DMS79 treated with DMSO at 0.1 percent for 48 hours (cell line): Measurements from ENCODE around the gene ZFP36L1.

ENCODE experiments used
- DNase-seq: peaks from one replicate; lab custom pipeline; 2025; lab: John Stamatoyannopoulos, UW

The ZFP36L1 gene

DNA sequence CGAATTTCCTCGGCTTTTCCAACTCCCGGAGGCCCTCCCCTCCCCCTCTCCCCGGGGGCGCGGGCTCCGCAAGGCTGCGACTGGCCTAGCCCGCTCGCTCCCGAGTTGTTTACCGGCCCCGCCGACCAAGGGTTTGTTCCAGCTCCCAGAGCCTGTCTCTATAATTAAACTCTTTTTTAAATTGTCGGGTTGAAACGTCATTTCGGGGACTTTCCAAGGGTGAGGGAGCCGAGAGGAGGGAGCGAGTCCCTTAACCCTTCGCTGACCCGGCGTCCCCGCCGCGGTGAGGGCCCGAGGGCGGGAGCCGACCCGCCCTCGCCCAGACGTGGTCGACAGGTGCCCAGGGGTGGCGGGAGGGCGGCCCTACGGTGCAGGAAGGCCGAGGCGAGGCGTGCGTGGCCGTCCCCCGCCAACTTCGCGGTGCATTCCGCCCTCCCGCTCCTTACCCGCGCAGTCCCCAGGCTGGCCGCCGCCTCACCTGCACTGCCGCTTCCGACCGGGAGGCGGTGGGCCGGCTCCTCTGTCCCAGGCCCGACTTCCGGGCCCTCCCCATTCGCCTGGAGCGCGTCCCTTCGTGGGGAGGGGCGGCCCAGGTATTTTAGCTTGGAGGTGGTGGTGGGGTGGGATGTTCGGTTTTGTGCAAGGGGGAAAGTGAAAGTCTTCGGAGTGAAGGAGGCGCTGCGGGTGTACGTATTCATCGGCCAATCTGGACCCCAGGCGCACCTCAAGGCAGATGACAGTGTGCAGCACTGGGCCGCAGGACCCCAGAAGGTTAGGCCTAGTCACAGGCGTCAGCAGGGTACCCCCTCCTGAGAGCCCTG is 2.9 kb upstream of the ZFP36L1 start:
- DNase-seq, result peak; percentile 74

DNA sequence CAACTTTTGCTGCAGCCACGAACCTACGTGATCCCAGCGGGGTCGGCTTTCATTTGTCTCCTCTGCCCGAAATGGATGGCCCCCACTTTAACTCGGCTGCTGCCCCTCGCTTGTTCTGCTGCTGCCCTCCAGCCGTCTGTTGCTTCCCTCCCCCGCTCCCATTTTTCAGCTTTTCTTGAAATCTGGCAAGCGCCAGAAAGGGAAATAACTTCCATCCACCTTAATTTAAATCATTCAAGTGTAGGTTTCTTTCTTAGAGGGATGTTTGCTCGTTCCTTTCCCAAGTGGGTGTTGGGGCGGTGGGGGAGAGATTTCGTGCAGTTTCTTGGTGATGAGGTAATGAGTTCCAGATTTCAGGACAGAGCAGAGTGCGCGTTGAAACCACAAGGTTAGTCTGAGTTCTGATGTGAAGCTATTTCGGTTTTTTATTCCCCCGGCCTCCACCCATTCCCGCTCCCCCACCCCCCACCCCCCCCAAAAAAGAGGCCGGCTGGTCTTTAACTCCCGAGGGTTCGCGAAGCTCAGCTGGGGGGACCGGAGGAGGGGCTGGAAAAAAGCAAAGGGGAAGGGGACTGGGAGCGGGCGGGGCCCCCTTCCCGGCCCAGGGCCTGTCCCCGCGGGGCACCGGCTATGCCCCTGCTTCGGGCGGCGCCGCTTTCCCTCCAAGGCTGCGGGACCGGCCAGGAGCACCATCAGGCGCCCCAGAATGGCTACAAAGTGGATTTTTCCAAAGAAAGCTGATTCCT is 2.2 kb upstream of the ZFP36L1 start:
- peak; percentile 68 for DNase-seq

DNA sequence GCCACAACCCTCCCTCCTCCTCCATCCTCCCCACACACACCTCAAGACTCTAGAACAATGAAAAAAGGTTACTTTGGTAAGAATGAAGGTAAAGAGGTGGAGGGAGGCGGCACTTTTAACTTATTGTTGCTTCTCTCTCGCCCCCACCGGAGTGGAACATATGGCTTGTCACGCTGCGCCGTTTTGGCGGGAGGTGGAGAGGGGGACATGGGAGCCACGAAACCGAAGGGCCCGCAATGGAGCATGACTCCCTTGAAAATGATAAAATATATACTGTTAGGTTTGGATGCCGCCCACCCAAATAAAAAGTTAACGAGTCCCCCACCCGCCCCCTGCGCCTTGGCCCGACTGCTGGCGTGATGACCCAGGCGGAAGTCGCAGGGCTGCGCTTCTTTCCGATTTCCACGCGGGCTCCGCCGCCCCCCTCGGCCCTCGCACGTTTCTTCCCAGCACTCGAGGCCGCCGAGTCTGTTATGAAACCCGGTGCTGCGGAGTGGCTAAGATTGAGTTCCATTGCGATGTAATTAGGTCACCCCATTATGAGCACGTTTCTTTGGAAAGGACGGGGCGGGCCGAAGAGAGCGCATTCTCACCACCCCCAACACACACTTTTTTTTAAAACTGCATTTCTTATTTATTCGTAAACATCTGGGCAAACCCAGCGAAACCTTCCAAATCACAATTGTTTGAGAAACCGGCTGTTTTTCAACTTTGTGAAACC is 1.4 kb upstream of the ZFP36L1 start:
- peak; percentile 68 for DNase-seq

DNA sequence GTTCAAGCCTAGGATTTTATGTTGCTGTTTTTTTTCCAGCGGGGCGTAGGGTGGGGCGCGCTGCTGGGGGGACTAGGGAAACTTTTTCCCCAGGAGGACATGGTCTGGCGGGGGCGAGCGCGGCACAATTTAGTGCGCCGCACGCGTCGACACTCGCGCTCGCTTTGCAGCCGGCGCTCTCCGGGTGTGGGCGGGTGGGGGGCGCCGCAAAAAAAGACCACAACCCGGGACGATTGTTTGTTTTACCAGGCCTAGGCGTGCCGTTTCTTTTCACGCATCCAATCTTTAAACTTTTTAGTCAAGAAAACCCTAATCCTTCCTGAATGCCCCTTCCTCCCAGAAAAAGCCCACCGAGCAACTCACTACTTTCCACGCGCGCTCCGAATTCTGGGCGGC is 865 bp upstream of the ZFP36L1 start:
- DNase-seq, result no peak

DNA sequence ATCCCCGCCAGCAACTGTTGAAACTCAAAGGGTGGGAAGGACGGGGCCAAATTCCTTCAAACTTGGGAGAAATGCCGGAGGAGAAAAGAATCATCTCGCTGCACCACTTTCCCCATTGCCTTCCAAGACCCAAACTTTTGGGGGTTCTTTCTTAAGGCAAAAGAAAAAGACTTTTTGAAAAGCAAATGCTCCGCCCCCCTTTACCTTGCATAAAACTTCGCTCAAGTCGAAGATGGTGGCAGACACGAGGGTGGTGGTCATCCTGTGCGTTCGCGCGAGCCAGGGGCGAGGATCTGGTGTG is 239 bp downstream of the ZFP36L1 start:
- DNase-seq, result no peak

DNA sequence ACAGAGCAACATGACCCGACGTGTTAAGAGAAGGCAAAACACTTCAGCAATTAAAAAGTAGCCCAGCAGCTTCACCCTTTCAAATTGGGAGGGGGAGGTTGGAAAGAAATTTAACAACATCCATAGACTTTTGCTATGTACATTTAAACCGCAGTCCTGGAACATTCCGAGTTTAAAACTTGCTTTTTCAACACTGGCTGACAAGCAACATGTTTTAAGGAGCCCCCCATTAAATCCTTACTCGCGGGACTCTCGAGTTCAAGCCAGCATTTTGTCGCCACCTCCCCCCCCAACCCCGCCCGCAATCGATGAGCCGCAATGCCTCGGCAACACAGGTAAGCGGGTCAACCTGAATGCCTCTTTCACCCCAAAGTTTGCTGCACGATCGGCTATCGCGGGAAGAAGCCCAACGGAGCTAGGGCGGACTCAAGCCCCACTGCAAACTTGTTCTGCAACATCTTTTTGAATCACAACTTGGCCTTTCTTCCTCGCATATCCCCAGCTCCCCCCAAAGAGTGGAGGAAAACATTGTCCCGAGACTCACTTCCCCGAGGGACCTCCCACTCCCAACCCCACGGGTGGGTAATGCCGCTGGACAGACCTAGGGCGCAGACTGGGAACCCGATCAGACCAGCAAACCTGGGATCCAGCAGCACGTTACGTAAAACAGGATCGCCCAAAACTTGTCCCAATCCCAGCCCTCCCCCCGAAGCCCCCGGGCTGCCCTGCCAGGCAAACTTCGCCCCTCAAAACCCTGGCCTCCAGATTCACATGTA is 777 bp downstream of the ZFP36L1 start:
- peak; percentile 60 for DNase-seq

DNA sequence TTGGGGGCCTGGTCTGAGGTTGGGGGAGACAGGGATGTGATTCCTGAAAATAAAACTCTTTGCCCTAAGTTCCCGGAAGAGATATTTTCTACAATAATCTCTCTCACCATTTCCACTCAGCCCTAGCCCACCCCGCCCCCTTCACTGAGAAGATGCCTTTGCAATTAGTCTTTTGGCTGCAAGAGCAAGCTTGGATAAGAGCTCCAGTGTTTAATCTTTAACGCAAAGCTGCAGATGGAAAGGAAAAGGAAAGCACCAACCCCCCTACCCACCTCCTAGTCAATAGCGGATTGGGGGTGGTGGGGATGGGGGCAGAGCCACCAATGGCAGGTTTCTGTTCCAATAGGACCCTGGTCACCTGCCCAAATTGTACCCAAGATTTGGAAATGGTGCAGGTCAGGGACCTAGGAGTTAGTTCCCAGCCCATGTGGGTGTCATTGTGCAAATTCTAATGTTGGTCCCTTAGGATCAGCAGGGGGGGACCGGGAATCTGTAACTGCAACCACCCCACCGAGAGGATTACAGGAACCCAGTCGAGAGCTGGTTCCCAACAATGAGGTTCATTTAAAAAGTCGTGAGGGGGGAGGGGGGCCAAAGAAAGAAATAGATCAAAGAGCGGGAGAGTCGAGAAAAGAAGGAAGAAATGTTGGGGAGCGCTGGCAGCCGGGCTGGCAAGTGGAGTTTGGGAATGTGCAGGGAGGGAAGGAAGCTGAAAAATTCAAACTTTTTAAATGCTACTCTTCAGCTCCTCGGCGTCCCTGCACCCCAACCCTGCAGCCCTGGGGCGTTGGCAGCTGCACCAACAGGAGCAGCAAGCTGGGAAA is 1.6 kb downstream of the ZFP36L1 start:
- DNase-seq, result peak; percentile 13

DNA sequence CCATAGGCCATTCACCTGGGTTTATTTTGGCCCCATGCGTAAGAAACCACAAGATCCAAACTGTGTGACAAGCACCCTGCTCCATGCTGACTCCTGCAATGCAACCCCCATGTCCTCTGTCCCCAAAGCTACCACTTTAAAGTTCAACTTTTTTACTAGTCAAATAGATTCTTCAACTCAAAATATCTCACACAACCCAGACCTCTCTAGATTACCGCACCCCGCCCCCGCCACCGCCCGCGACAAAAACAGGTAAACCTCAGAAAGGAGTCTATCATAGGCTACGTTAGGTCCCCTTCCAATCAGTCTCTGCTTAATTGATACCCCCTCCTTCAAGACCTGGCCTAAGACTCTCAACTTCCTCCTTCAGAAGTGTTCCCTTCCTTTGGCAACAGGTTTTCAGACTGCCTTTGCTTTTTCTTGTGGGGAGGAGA is 2.2 kb downstream of the ZFP36L1 start:
- DNase-seq, result no peak

DNA sequence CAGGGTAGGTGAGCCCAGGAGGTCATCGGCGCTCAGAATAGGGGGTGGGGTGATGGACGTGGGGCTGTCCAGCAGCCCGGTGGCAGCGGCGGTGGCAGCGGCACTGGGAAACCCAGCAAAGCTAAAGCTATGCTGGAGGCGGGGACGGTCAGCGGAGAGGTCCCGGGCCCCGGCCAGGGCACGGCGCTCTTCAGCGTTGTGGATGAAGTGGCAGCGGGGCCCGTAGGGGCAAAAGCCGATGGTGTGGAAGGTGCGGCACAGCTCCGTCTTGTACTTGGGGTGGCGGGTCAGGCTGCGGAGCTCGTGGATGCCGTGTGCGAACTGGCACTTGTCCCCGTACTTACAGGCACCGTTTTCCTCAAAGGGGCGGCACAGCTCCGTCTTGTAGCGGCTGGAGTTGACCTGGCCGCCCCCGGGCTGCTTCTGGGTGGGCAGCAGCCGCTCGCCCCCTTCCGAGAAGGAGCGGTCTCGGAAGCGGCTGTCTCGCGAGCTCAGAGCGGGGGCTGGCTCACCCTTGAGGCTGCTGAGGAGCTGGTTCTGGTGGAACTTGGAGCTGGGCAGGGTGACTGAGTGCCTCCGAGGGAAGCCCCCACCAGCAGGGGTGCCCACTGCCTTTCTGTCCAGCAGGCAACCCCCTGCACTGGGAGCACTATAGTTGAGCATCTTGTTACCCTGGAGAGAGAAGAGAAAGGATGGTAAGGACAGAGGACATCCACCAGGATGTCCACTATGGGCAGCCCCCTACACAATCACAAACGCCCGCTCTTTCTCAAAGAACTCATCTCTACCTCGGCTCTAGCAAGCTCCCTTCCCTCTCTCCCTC is 2.8 kb downstream of the ZFP36L1 start:
- DNase-seq, result no peak

DNA sequence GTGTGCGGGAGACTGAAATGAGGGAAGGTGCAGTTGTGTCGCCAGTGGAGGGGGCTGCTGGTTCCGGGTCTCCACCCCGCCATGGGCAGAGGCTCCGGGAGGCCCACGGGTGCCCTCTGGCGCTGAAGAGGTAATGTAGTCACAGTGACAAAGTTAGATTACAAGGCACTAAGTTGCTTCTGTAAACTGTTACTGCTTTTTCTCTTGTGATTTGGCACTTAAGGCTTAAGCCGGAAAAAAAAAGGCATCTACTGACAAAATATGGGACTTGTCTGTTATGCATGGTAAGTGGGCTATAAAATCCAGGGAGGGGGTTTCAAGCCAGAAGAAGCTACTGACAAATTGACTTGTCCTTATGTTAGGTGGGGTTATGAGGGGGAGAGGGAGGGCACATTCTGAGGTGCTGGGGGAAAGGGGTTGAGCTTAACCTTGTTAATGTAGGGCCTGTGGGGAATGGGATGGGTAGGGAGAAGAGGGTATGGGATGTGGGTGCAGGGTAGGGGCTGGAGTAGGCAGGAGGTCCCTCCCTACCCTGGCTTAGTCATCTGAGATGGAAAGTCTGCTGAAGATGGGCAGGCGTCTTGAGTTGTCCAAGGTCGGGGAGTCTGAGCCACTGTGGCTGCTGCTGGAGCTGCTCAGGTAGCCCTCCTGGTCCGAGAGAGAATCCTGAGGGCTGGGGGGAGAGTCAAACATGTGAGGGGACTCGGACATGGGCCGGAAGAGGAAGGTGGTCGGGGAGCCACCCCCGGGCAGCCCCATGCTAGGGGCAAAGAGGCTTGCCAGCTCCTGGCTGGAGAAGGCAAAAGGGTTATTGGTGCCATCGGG is 3.7 kb downstream of the ZFP36L1 start:
- no peak for DNase-seq

DNA sequence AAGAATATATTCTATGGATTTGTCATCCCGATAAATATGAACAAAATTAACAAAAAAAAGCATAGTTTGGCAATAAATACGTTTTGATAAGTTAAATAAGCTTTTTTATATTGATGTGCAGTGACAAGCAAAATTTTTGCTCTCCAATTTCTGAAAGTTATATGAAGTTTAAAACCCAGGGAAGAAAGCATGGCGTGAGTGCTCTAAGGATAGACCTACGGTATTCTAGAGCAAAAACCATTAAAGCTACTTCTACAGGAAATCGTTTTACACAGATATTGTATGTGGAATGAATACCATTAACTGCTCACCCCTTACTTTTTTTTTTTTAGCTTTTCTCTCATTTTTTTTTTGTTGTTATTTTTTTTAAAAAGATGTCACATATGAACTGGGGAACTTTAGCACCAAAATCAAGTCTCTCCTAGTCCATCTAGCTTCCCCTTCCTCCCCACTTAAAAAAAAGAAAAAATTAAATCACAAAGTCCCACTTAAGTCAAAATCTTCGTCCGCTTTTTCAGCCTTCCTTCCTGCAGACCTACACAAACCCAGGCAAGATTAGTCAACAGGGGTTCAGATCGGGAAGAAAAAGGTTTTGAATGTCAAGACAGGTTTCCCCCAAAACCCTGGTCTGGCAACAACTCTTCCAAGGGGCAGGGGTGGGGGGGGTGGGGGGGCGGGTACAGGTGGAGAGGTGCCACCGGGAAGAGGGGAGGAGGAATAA is 4.4 kb downstream of the ZFP36L1 start:
- DNase-seq, result no peak

DNA sequence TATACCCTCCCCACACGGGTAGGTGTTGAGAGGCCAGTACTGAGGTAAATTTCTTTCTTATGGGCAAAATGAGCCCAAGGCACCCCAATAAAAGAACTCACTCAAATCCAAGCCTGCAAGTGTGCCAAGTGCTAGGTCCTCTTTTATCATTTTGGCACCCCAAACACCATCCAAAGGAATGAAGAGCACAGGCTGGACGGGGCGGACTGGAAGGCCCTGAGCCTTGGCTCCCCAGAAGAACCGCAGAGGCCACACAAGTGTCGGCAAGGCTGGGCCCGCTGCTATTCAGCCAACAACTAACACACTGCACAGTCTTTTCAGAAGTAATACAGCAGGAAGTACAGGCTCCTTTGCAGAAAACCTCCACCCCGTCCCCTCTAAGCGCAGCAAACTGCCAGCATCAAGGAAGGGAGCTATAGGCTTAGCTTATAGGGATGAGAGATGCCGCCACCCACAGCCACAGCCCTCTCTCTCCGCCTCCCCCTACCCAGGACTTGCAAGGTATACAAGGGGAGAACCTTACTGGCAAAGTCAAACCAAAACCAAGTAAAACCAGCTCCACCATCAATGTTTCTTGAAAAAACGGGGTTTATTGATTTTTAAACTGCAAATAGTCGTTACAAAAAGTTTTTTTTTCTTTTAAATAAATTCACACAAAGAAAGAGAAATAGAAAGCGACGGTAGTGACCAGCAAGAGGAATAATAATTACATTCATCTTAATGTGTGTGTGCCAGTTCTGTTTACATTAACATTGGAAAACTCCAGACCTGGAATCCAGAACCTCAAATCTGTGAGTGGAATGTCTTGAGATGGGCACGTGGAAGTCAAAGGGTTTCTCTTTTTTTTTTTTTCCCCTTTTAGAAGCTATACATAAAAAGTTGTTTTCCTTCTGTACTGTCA is 5.5 kb downstream of the ZFP36L1 start:
- no peak for DNase-seq

DNA sequence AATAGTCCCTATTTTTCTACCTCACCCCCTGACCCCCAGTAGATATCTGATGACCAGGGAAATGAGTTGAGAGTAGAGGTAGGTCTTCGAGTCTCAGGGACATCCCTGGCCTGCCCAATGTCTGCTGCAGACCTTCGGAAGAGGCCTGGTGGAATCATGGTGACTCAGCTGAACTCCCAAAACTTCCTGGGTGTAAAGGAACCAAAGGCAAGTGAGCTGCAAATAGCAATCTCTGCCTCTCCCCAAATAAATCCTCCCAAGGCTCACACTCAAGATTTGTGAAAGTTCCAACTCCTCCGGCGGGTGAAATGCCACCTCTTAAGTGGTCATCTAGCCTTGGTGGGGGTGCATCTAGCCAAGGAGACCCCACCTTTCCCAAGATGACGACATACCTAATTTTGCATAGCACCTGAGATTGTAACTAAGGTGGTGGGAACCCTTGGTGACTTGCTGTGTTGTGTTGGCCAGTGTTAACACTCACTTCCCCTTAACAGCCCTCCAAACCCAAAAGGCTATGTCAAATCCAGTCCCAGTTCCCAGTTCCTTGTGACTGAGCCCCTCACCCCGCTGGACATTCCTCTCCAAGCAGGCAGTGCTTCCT is 6.3 kb downstream of the ZFP36L1 start:
- DNase-seq, result no peak

DNA sequence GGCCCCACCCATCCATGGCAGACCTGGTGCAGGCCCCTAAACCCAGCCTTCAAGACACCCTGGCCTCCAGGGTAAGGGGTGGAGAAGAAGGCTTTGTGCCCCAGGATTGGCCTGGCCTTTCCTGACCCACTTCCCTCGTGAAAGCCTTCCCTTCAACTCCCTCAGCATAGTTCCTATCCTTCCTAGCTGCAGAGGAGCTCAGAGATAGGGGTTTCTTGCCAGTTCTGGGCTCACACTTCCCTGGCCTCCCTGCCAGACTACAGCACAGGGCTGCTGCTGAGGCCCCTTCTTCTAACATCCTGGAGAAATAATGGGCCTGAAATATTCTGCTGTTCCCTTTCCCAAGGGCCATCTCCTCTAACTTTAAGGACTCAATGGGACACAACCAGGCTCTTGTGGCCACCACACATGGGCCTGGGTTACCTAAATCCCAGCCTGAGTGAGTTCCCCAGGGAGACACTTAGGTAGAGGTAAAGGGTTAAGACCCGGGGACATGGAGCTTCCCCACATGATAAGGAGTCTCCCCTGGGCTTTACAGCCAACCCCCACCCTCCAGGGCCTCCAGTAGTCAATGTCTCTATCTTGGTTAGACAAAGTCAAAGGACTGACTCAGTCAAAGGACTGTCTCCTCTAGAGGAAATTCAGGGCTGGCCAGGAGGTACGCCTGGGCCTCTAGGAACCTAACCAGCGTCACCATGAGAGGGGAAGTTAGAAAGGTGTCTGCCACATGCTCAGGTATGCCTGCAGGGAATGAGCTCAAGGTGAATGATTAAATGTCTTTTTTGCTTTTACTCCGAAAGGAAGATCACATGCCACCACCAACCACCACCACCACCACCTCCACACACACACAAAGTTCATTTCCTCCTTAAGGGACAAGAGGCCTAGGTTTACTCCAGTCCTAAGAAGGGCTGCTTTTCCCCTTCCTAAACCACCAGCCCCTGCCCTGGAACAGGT is 7.1 kb downstream of the ZFP36L1 start:
- no peak for DNase-seq

DNA sequence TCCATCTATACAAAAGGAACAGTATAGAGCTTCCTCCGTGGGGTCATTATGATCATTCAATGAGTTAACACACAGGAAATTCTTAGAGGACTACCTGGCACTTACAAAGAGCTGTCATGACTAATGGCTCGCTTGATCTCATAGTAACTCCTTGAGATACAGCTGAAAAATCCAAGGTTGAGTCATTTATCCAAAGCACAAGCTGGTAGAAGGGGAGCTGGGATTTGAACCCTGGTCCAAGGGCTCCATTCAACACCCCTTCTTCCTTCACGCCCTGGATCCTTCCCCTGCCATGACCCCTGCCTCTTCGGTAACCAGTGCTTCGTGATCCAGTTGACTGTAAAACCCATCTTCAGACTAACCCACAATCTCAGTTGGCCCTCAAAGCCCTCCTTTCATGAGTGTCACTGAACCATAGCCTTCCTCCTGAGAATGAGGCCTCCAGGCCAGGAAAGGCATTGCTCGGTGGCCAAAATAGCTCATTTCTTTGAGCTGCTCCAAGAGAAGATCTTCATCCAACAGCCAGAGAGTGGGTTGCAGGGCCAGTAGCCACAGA is 7.8 kb downstream of the ZFP36L1 start:
- DNase-seq, result no peak
